PFSK-1 (cell line): ENCODE data around the gene MAB21L4. TPM values are rescaled to one million over a fixed set of nuclear protein-coding genes. Genes with fewer than 3 reads are reported as not detected.

ENCODE experiments used
- FOXP2 ChIP-seq: optimal IDR thresholded peaks from 2 replicates; pipeline ENCODE3; 2011; ENCODE audit warnings: borderline replicate concordance, control low read depth, inconsistent platforms; ENCODE audit not compliant: insufficient read depth; ENCODE audit errors: extremely low read length, extremely low read depth
- POLR2AphosphoS5 ChIP-seq: IDR thresholded peaks from 2 replicates; pipeline ENCODE4 v1.6.1; 2012; ENCODE audit warnings: low read depth, mild to moderate bottlenecking, control low read depth, low read length, moderate library complexity
- SIN3A ChIP-seq: IDR thresholded peaks from 2 replicates; pipeline ENCODE4 v1.6.1; 2012; ENCODE audit warnings: mild to moderate bottlenecking, low read length, moderate library complexity, borderline replicate concordance; ENCODE audit not compliant: insufficient read depth
- TAF1 ChIP-seq: IDR thresholded peaks from 2 replicates; pipeline ENCODE4 v1.6.1; 2012; ENCODE audit warnings: low read length, control low read depth, borderline replicate concordance; ENCODE audit not compliant: insufficient read depth
- polyA plus RNA-seq: library from polyadenylated mRNA; unstranded; fragments of >200 nt; gene quantifications from one replicate; pipeline ENCODE4 v1.2.1, GENCODE V29; 2012; ENCODE audit warnings: low read depth, missing spikeins; ENCODE audit not compliant: insufficient read length
- TF ChIP-seq, protein P1 (sequence below), 2 experiments: IDR thresholded peaks; 2 replicates each; pipeline versions ENCODE4 v1.6.1 to v1.8.0; 2011 to 2012; ENCODE audit warnings: low read depth in 2 of 2, low read length in 2 of 2, control low read depth in 1 of 2, inconsistent platforms in 1 of 2, mild to moderate bottlenecking in 1 of 2, moderate library complexity in 1 of 2; ENCODE audit not compliant: insufficient read depth in 1 of 2

Gene MAB21L4
- not detected for polyA plus RNA-seq

DNA sequence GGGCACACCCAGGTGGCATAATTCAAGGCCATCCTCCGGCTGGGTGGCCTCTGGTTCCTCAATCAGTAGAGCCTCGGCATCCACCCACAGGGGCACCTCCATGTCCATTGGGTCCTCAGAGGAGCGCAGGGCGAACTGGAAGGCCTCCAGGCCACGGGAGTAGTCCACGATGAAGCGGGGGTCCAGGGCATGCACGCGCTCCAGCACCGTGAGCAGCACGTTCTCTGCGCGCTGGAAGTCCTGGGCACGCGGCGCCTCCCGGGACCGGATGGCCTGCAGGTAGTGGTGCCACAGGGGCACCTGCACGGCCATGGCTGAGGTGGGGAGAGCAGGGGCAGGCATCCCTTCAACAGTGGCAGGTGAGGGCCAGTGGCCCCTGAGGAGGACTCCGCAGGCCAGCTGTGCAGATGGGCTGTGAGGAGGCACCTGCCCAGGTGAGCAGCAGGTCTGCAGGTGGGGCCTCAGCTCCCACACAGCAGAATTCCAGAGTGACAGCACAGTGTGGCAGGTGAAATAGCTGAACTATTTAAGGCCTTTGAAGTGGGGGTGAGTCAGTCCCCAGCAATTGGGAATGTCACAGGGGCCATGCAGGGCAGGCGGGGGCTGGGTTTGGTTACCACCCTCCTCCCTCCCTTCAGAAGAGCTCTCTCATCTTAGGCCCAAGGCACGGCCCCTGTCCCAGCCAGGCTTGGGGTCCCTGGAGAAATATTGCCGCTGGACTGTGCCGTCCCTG lies at the start of gene MAB21L4:
Gene MAB21L4, minus strand, starts transcription at position 501 of the 733 bp plus-strand sequence. Its CDS starts 159 bp downstream, at position 342.
- TF ChIP-seq SIN3A (no peak), POLR2AphosphoS5 (no peak)
- TF ChIP-seq, protein P1, sequence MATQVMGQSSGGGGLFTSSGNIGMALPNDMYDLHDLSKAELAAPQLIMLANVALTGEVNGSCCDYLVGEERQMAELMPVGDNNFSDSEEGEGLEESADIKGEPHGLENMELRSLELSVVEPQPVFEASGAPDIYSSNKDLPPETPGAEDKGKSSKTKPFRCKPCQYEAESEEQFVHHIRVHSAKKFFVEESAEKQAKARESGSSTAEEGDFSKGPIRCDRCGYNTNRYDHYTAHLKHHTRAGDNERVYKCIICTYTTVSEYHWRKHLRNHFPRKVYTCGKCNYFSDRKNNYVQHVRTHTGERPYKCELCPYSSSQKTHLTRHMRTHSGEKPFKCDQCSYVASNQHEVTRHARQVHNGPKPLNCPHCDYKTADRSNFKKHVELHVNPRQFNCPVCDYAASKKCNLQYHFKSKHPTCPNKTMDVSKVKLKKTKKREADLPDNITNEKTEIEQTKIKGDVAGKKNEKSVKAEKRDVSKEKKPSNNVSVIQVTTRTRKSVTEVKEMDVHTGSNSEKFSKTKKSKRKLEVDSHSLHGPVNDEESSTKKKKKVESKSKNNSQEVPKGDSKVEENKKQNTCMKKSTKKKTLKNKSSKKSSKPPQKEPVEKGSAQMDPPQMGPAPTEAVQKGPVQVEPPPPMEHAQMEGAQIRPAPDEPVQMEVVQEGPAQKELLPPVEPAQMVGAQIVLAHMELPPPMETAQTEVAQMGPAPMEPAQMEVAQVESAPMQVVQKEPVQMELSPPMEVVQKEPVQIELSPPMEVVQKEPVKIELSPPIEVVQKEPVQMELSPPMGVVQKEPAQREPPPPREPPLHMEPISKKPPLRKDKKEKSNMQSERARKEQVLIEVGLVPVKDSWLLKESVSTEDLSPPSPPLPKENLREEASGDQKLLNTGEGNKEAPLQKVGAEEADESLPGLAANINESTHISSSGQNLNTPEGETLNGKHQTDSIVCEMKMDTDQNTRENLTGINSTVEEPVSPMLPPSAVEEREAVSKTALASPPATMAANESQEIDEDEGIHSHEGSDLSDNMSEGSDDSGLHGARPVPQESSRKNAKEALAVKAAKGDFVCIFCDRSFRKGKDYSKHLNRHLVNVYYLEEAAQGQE (IDR thresholded peaks at IDR 0.05; ENCODE audit: insufficient read depth in 1 of 2, low read depth in 2 of 2, low read length in 2 of 2) = no peak

DNA sequence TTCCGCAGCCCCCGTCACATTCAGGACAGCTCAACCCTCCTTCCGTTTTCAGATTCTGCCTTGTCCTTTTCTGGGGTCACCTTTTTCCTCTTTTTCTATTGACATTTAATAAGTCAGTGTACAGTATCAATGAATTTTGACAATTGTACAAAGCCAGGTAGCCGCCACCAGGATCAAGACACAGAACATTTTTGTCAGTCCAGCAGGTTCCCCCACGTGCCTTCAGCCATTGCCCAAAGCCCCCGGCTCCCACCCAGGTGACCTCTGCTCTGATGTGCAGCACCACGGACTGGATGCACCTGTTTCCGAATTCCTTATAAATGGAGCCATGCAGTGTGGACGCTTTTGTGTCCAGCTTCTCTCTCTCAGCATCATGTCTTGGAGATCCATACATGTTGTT lies 40.1 kb upstream of the MAB21L4 start:
- TF ChIP-seq SIN3A = no peak
- no peak for TF ChIP-seq FOXP2
- no peak for TF ChIP-seq POLR2AphosphoS5
- no peak for TF ChIP-seq TAF1
- TF ChIP-seq, protein P1 (IDR thresholded peaks at IDR 0.05; ENCODE audit: insufficient read depth in 1 of 2, low read depth in 2 of 2, low read length in 2 of 2) = no peak

DNA sequence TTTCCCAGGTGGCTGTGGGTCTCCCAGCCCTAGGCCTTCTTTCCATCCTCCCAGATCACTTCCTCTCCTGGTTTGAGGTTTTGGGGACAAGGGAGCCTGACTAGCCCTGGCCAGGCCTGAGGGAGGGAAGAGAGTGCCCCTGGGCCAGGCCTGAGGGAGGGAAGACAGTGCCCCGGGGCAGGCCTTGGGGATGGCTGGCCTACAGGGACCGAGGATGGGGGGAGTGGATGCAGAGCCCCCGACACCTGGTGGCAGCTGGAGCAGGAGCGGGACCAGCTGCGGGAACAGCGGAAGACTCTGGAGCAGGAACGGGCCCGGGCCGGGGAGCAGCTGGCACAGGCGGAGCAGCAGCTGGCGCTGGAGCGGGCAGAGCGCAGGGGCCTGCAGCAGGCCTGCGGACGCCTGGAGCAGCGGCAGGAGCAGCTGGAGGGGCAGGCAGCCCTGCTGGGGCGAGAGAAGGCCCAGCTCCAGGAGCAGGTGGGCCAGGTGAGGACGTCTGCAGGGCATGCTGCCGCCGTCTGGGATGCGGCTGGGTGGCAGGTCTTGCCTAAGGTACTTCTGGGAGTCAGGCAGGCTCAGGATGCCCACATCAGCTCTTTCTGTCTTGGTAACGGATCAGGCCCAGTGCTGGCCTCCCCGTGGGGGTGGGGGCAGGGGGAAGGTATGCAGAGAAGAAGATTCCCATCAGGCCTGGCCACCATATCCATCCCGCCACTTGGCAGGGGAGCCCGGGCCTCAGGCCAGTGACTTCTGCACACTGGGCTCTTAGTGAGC lies 39.3 kb upstream of the MAB21L4 start:
- TF ChIP-seq TAF1 = no peak
- TF ChIP-seq, protein P1 (IDR thresholded peaks at IDR 0.05; ENCODE audit: insufficient read depth in 1 of 2, low read depth in 2 of 2, low read length in 2 of 2) = no peak
- TF ChIP-seq POLR2AphosphoS5 = no peak
- no peak for TF ChIP-seq SIN3A
- no peak for TF ChIP-seq FOXP2

DNA sequence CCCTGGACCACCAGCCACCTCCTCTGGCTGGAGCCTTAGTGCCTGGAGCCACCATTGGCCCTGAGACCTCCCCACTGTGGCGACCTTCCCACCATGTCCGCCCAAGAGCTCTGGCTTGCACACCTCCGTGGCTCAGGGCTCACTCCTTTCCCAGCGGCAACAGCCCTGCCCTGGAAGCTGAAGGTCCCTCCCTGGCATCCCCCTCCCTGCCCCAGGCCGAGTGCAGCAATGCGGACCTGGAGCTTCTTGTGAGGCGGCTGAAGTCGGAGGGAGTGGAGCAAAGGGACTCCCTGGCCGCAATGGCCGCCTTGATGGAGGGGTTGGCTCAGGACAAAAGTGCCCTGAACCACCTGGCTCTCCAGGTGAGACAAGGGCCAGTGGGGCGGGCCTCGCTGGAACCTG lies 38.7 kb upstream of the MAB21L4 start:
- TF ChIP-seq, protein P1 (IDR thresholded peaks at IDR 0.05; ENCODE audit: insufficient read depth in 1 of 2, low read depth in 2 of 2, low read length in 2 of 2) = no peak
- TF ChIP-seq POLR2AphosphoS5 = no peak
- no peak for TF ChIP-seq SIN3A
- TF ChIP-seq FOXP2 = no peak
- TF ChIP-seq TAF1 = no peak
